ENCODE results near the gene RLBP1. TPM values are rescaled to one million over a fixed set of nuclear protein-coding genes. Genes with fewer than 3 reads are reported as not detected.

Gene RLBP1
- total and polyA plus RNA-seq, 2 of the 13 experiments (the other 11 are each of a cell fraction or from before 2014, with no cell fraction given), result 0.07 TPM; not detected in 1

DNA sequence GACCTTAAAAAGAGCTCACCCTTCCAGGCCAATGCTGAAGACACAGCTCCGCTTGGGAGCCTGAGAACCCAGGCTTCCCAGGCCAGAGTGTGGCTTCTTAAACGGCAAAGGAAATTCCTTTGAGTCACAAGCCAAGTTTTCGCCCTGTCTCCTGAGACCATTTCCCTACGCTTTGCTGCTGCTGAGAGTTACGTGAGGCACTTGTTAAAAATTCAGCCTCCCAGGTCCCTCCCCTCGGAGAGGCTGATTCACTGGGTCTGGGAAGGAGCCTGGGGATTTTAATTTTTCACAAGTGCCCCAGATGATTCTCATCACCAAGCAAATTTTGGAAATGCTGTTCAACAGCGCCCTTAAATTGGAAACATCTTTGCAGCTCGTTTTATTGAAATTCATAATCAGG lies 25.5 kb downstream of the RLBP1 start:
- ATAC-seq, result no peak
- intact Hi-C loops (cut with micrococcal nuclease; ENCODE audit: unreplicated experiment), result no loop called here
- in situ Hi-C loops (cut with HindIII; ENCODE audit: extremely low pct_ligation_motif_present, low pct_unique_long_range_greater_than_20kb), result no loop called here
- H3K27me3 ChIP-seq (ENCODE audit: control insufficient read depth in 1 of 2, insufficient read depth in 2 of 2, low read length in 2 of 2), result no peaks in the 10 kb centered on the region
- H4K20me1 ChIP-seq (ENCODE audit: insufficient read depth, low read length), result no peaks in the 10 kb centered on the region
- H3K4me2 ChIP-seq (ENCODE audit: low read depth, low read length), result no peak overlapping the region
- no peak for FAIRE-seq
- ChIA-PET CTCF (ENCODE audit: low intra/inter-chr PET ratio, low total read pairs) (no interaction called here), POLR2A (no interaction called here)
- H3K4me1 ChIP-seq (ENCODE audit: insufficient read depth, low read length), result peaks cover 34% of the 10 kb centered on the region
- peaks cover 6 to 29% of the 10 kb centered on the region in 2 experiments; a peak in 4 of 5 replicates for H3K36me3 ChIP-seq (replicated peaks in 1 of 2; ENCODE audit: control insufficient read depth in 1 of 2, insufficient read depth in 2 of 2, low read length in 2 of 2)
- no peak overlapping the region for H2AFZ ChIP-seq (ENCODE audit: low read length)
- DNase-seq (ENCODE audit: low spot score), result no peak
- H3K9me3 ChIP-seq (ENCODE audit: low read length), result no peaks in the 10 kb centered on the region
- WGBS (ENCODE audit: low lambda C conversion rate), result 86% methylated on average over 8 of the region's 8 CpGs
- no TSS peak for BruUV-seq (replicated peaks)
- H3K27ac ChIP-seq (ENCODE audit: extremely low read length, insufficient read depth, low read length), result no peak overlapping the region
- no peak overlapping the region for H3K9ac ChIP-seq (ENCODE audit: insufficient read depth, low read depth, low read length)
- no peak overlapping the region for H3K4me3 ChIP-seq (replicated peaks in 1 of 3; ENCODE audit: insufficient read depth in 1 of 3, low read depth in 2 of 3, low read length in 3 of 3)
- H3K79me2 ChIP-seq (ENCODE audit: insufficient read depth, low read length), result no peaks in the 10 kb centered on the region
- TF ChIP-seq ZNF879 (CRISPR knock-in tag; IDR thresholded peaks at IDR 0.05), result no peak
- no peak for TF ChIP-seq ZNF737 (CRISPR knock-in tag; IDR thresholded peaks at IDR 0.05; ENCODE audit: borderline replicate concordance)
- no peak for TF ChIP-seq ZNF207 (IDR thresholded peaks at IDR 0.05; ENCODE audit: borderline replicate concordance)
- no peak for TF ChIP-seq ISX (CRISPR knock-in tag; conservative IDR thresholded peaks at IDR 0.05)
- no peak for TF ChIP-seq ZNF766 (CRISPR knock-in tag; IDR thresholded peaks at IDR 0.05; ENCODE audit: borderline replicate concordance)
- no peak for TF ChIP-seq MEIS1 (CRISPR knock-in tag; IDR thresholded peaks at IDR 0.05; ENCODE audit: borderline replicate concordance)
- no peak for TF ChIP-seq YEATS4 (CRISPR knock-in tag; IDR thresholded peaks at IDR 0.05; ENCODE audit: borderline replicate concordance)
- TF ChIP-seq ZBTB21 (CRISPR knock-in tag; IDR thresholded peaks at IDR 0.05), result no peak
- no peak for TF ChIP-seq MLLT10 (CRISPR knock-in tag; IDR thresholded peaks at IDR 0.05)
- TF ChIP-seq, protein P1, sequence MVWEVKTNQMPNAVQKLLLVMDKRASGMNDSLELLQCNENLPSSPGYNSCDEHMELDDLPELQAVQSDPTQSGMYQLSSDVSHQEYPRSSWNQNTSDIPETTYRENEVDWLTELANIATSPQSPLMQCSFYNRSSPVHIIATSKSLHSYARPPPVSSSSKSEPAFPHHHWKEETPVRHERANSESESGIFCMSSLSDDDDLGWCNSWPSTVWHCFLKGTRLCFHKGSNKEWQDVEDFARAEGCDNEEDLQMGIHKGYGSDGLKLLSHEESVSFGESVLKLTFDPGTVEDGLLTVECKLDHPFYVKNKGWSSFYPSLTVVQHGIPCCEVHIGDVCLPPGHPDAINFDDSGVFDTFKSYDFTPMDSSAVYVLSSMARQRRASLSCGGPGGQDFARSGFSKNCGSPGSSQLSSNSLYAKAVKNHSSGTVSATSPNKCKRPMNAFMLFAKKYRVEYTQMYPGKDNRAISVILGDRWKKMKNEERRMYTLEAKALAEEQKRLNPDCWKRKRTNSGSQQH (CRISPR knock-in tag; IDR thresholded peaks at IDR 0.05; ENCODE audit: low read depth), result no peak
- no peak for TF ChIP-seq ZNF549 (CRISPR knock-in tag; IDR thresholded peaks at IDR 0.05)
- no peak for TF ChIP-seq ADNP (CRISPR knock-in tag; IDR thresholded peaks at IDR 0.05)

Measured in HepG2 (cell line).